NCI-H1092 (cell line): Measurements from ENCODE around the gene HSD11B1L.
A peak's percentile ranks its signal among the peaks of the same experiment; 100 is the strongest.
"Not testable (repeated sequence)": the region's sequence is repeated elsewhere in the genome, so short reads cannot be mapped to it uniquely, and the experiment has no call there.

Experiments used
- DNase-seq: peaks from one replicate; lab custom pipeline; 2025; lab: John Stamatoyannopoulos, UW

Gene HSD11B1L

DNA sequence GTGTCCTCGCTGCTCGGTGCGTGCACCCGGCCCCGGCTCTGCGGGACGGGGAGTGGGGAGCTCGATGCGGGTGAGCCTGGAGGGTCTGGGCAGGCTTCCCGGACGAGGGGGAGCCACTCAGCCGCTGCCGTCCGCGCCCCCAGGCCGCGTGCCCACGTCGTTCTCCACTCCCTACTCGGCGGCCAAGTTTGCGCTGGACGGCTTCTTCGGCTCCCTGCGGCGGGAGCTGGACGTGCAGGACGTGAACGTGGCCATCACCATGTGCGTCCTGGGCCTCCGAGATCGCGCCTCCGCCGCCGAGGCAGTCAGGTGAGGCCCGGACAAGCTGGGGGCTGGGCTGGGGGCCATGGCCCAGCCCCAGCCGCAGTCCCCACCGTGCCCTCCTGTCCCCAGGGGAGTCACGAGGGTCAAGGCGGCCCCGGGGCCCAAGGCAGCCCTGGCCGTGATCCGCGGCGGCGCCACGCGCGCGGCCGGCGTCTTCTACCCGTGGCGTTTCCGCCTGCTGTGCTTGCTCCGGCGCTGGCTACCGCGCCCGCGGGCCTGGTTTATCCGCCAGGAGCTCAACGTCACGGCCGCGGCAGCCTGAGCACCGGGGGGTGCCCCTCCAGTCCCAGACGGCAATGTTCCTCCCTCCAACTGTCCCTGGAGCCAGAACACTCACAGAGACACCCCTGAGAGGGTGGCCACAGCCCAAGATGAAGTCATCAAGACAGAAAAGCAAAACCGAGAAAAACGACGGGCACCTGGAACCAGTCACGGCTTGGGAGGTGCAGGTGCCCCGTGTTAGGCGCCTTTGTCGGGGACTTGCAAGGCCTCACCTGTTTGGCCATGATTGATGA lies 6.8 kb downstream of the HSD11B1L start:
- DNase-seq, result no peak

DNA sequence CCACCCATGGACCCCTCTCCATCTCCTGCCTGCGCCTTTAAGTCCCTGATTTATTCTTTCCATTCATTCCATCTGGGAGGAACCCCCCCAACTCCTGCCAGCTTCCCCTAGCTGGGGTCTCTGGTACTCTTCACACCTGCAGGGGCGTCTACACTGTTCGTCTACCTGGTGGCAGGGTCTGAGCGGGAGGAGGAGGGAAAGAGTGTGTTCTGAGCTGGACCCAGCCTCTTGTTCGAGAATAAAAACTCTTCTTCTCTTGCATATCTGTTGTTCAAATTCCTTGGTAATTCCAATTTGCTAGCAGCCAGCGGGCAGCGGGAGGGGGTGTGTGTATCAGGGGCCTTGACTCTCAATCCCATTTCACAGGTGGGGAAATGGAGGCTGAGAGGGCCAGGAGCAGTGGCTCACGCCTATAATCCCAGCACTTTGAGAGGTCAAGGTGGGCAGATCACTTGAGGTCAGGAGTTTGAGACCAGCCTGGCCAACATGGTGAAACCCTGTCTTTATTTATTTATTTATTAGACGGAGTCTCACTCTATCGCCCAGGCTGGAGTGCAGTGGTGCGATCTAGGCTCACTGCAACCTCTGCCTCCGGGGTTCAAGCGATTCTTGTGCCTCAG lies 7.5 kb downstream of the HSD11B1L start:
- DNase-seq, result not testable (repeated sequence)

DNA sequence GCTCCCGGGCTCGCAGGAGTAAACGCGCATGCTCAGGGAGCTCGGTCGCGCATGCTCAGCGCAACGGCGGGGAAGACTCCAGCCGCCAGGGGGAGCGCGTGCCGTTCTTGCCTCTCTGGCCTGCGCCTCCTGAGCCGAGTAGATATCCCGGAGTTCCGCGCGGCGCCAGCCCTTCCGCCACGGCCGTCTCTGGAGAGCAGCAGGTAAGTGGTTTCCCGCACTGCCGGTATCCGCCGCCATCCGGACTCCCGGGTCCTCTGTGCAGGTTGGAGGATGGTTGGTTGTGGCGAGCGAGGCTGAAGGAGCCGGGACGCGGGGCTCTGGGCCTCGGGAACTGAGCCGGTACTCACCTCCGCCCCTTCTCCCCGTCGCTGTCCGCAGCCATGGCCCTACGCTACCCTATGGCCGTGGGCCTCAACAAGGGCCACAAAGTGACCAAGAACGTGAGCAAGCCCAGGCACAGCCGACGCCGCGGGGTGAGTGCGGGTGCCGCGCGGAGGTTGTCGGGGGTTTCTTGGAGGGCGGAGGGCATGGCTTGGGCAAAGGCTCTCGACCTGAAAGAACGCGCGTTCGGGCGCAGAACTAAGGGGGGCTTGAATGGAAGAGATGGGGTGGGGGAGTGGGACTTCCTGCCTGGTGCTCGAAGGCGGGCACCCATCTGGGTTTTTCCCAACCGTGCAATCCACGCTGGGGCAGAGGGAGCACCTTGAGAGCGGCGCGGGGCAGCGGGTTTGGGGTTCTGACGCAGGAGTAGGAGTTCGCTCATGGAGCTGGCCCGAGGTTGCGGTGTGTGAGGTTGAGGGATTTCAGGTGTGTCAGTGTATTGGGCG lies 9.5 kb downstream of the HSD11B1L start, which contains the start of gene RPL36:
Gene RPL36 (plus strand): TSS at position 171 of the 830 bp plus-strand sequence. CDS start 213 bp downstream, at position 384.
- DNase-seq, result peak; percentile 96

GRCh38 chr19:5690955-5691821 lies 10.4 kb downstream of the HSD11B1L start:
- DNase-seq, result peak; percentile 21

DNA sequence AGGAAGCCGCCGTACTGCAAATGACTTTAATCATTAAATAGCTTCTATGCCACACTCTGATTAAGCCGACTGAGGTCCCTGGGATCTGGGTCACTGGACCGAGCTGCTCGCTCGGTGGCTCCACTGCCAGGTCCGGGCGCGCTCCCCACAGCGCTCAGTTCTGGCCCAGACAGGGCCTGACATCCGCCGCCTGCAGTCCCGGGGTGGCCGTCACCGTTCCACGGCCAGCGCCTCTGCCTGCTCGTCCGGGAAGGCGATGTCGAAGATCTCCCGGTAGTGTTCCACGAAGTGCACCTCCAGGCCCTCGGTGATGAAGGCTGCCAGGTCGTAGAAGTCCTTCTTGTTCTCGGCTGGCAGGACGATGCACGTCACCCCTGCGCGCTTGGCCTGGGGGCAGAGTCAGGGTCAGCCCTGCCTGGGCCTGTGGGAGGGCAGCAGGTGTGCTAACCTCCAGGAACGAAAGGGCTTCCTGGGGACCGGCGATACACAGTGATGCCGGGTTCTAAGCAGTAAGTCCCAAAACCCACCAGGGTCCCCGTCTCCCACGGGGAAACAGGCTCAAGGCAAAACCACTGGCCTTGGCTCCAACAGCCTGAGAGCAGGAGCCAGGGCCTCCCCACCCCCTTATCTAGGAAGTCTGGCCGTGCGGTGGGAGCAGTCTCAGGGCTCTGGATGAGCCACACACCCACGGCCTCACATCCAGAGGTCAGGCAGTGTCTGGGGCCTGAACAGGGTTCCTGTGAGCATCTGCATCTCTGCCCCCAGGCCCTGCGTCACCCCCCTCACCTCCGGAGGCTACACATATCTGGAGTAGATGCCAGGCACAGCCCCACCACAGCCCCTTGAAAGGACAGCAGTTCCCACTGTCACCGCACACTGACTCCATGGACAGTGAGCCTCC lies 11.2 kb downstream of the HSD11B1L start:
- no peak for DNase-seq

- DNase-seq, result no peak
Observed at GRCh38 chr19:5692723-5693194, 11.9 kb downstream of the HSD11B1L start.

DNA sequence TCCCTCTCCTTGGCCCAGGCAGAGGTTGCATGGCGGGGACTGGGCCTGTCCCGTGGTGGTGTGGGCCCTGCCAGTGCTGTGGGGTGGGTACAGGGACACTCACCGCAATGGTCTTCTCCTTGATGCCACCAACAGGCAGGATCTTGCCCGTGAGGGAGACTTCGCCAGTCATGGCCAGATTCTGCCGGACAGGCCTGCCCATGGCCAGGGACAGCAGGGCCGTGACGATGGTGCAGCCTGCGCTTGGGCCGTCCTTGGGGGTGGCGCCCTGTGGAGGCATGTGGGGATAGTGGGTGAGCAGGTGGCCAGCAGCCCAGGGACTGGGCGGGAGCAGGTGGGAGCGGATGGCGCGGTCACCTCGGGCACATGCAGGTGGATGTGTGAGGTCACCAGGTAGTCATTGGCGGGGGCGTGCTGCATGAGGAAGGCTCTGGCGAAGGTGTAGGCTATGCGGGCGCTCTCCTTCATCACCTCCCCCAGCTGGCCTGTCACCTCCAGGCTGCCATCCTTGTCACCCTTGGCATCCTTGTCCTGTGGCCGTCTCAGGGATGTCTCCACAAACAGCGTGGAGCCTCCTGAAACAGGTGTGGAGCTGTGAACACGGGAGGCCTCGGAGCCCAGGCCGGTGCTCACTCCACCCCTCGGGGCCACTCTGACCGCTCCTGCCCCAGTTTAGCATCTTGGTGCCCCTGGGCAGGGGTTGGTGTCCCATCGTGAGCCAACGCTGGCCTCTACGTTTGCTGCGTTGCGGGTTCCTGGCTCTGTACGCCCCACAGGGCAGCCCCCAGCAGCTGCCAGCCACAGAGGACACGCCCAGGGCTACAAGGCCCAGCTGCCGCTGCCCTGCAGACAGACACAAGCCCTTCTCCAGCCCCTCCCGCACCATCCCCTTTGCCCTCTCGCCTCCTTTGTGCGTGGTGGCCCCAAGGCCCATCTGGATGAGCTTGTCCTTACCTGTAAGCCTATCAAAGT lies 12.7 kb downstream of the HSD11B1L start:
- DNase-seq, result no peak

GRCh38 chr19:5694167-5694955 lies 13.5 kb downstream of the HSD11B1L start:
- DNase-seq, result no peak

DNA sequence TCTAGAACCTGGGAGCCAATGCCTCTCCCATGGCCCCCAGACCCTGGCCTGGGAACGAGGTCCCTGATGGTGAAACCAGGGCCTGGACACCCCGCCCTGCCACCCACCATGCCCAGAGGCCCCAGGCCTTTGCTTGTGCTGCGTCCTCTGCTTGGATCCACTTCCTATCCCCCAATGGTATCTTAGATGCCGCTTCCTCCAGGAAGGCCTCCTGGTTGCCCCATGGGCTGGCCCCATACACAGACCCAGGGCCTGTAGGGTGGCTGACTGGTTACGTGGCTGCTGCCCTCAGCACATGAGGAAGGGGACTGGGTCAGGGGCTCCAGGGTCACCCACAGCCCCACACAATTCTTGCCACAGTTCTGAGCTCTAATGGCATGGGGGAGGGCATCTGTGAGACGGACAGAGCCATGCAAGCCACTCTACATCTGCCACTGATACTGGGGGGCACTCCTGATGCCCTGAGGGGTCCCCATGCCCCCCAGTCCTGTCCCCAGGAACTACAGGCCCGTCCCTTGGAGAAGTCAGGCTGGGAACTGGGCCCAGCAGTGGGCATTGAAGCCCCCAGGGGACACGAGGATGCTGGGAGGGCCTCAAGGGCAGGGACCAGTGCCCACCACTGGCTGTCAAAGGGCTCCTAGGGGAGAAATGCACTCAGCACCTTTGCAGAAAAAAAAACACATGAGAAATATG lies 14.3 kb downstream of the HSD11B1L start:
- DNase-seq, result no peak

GRCh38 chr19:5695649-5696195 lies 14.9 kb downstream of the HSD11B1L start:
- no peak for DNase-seq

- no peak for DNase-seq
Observed at GRCh38 chr19:5696196-5697021, 15.6 kb downstream of the HSD11B1L start.

DNA sequence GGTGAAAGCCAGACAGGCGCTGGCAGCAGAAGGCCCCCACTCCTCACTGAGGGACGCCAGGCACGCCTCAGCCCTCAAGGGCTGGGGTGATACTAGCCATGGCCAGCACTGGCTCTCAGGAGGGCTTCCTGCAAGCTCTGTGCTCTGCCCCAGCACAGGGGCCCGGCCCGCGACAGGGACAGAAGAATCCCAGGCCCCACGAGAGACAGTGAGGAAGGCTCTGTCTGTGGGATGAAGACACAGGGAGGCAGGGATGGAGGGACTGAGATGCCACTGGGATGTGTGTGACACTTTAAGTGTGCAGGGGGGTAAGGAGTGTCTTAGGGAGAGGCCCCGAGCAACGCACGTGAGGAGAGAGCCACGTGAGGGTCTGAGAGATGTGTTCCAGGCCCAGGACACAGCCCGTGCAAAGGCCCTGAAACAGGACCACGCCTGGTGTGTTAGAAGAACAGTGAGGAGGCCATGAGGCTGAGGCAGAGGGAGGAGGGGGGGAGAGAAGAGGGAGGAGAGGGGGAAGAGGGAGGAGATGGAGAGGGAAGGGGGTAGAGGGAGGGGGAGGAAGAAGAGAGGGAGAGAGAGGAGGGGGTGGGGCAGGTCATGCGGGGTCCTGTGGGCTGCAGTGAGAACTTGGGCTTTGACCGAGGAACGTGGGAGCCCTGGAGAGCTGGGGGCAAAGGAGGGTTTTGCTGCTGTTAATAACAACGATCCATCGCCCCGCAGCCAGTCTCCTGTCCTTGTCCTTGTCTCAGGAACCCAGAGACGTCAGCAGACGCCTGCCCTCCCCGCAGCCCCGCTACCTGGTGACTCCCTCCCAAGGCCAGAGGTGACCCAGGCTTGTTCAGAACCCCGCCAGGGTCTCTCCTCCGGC lies 16.4 kb downstream of the HSD11B1L start:
- no peak for DNase-seq

GRCh38 chr19:5697890-5698634 lies 17.2 kb downstream of the HSD11B1L start:
- DNase-seq, result no peak

- DNase-seq, result no peak
Observed at GRCh38 chr19:5698635-5699422, 18.0 kb downstream of the HSD11B1L start.
